Fibroblast of the conjunctiva (primary cell): Measurements from ENCODE around the gene WWOX.
"Not testable (repeated sequence)": the region's sequence is repeated elsewhere in the genome, so short reads cannot be mapped to it uniquely, and the experiment has no call there.

Experiments
- DNase-seq: peaks from one replicate; pipeline ENCODE4 v3.0.0-alpha.2; 2010; ENCODE audit warnings: low read depth

The WWOX gene

DNA sequence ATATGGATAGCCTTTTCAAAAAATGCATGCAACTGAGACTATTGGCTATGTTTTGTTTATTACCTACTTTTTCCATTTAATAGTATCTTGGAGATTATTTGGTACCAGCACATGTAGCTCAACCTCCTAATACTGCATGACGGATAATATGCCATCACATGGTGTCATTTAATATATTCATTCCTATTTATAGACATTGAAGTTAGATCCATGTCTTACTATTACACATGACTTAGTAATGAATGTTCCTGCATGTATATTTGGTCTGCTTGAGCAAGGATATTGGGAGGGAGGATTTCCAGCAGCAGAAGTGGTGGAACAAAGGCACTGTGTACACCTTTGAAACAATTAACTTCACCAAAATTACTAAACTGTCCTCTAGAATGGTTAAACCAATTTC, 561.3 kb downstream of the WWOX start:
- no peak for DNase-seq

DNA sequence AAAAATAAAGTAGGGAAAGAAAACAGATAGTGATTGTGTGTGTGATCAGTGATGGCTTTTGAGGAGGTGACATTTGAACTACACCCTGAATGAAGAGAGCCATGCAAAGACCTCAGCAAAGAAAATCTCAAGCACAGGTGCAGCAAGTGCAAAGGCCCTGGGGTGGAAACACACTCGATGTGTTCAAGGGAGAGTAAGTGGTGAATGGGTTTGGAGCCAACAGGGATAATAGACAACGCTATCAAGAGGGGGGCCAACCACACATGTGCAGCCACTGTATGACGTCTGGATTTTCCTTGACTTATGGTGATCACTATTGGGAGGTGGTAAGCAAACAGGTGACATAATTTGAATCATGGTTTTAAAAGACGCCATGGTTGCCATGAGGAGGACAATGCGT, 564.2 kb downstream of the WWOX start:
- no peak for DNase-seq

DNA sequence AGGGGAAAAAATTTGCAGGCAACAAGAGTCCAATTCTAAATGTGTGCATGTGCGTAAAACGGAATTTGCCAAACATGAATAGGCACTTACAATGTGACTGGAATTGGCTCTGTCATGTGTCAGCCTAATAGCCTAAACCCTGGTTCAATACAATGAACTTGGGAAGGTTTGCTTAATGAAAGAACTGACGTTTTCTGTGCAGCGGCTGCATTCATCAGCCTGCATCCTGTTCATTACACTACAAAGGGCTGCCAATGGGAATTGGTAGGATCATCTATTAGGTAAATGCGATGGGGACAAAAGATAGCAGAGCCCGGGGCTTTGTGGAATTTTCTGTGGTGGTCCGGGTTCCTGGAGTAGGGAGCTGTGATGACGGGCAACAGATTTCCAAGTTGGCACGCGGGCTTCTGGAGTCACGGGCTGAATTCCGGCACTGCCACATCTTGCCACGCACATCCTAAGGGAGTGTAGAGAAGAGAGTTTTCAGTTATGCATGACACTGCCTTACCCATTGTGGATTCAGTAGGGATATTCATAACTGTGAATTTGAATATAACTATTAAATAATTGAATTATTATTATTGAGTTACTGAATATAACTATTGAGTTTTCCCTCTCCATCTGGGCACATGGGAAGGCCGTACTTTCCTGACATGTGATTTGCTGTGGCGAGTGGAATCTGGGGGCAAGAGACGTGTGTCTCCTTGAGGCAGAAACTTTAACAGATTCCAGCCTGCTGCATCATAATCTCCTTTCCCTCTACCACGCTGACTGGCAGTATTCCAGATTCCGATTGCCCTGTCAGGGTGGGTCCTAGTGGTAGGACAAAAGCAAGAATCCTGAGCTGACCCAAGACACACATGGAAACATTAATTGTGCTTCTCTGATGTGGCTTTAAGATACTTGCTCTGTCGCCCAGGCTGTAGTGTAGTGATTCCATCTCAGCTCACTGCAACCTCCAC, 565.6 kb downstream of the WWOX start:
- DNase-seq = no peak

DNA sequence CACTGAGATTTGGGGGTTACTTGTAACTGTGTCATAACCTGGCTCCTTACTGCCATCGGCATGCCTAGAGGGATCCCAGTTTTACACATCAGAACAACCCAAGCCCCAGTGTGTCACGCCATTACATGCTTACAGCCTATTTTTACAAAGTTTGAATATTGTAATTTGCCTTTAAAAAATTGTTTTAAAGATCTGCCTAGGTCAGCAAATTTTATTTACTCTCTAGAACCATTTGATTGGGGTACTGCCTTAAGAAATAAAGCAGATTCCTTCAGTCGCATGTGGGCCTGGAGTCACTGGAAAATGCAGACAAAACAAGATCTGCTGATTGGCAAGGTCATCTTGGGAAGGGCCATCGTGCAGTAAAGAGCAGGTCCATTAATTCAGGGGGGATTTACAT, 566.9 kb downstream of the WWOX start:
- no peak for DNase-seq

DNA sequence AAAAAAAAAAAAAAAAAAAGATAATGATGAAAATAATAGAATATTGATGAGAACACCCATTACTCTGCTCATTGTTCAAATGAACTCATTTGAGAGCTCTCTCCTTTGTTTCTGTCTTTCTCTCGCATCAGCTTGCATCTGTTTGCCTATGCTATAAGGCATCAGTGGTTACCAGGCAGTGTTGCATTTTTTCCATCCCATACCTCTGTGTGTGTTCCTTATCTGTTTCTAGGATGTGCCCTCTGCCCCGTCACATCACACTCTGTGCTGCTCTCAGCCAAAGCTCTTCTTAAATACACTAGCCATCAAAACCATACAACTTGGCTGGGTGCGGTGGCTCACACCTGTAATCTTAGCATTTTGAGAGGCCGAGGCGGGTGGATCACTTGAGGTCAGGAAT, 568.2 kb downstream of the WWOX start:
- DNase-seq = no peak

DNA sequence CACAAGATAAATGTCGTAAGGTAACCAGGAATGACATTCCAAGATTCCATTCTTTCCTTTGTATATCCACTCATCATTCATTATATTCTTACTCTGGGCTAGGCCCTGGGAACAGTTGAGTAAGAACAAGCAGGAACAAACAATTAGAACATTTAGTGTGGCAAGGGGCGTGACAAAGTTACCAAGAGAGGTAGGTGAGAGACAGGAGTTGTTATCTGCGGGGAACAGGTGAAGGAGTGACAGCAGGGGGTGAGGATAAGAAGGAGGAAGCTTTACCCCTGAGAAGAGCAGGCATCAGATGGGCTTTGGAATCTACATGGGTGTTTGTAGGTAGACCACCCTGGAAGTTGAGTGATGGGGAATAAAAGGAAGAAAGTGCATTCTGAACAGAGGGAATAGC, 568.9 kb downstream of the WWOX start:
- no peak for DNase-seq

DNA sequence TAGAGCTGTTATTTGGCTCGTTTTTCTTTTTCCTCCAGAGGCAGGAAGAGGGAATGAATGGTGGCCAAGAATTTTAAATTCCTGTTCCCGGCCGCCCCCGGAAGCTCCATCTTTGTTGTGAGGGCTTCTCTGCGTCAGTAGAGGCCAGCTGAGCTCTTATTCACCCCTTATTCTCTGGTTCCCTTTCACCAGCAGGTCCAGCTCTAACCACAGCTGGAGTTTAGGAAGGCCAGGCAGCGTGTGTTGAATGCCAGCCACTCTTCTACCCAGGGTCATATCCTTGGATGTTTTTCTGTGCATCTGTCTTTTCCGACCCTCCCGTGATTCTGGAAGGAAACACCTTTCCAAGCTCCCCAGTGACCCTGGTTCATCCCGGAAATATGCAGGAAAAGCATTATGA, 570.5 kb downstream of the WWOX start:
- no peak for DNase-seq

DNA sequence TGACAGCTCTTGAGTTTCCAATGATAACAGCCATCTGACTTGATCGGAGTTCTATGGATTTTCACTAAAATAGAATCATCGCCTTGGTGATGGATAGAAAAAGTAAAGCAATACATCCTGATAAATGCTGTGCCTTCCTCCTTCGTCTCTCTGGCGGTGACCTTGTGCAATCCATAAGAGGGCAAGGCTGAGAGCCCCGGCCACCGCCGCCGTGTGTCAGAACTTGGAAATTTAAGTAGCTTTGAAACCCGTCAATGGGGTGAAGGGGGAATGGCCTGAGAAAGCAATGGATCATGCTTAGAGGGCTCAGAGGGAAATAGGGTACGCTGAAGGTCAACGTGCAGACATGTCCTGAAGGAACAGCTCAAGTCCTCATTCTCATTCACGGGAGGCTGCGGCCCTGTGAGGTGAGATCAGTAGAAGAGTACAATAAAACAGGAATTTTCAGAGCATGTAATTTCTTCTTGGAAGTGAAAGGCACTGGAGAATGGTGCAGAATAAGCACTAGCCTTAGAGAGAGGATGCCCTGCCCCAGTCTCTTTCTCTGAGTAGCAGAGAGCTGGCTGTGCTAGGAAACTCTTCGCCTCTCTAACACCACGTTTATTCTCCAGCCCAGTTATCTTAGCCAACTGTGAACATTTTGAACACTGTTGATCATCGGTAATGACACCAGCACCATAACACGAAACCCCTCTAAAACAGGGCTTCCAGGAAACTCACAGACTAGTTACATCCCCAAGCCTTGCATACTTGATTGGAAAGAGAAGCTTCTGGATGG, 573.5 kb downstream of the WWOX start:
- DNase-seq = no peak

DNA sequence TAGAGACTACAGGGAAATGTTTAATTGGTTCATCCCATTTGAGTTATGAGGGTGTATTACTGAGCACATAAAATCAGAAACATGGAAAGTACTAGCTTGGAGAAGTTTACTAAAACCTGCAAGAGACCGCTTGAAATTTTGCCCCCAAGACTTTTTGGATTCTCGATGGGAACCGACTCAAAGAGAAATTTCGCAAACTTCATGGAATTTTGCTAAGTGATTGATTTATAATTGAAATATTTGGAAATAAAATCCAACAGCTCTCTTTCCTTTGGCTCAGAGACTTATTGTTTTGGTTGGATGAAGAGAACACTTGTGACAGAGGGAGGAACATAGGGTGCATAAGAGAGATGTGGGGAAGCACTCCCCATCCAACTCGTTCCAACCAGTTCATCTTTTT, 574.4 kb downstream of the WWOX start:
- DNase-seq = no peak

DNA sequence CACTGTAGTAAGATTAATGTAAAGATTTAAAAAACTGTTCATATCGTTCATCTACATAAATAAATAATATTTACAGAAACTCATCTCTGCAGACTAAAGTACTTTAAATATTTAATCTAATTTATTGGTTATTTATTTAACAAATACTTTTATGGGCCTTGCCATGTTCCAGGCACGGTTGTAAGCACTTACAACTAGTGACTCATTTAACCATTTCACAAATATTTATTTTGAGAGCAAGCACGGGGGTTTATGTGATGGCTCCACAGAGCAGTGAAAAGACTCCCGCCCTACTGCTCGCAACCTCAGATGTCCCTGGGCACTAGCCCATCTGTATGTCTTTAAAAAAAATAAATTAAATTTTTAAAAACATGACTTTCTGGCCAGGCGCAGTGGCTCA, 575.9 kb downstream of the WWOX start:
- no peak for DNase-seq

DNA sequence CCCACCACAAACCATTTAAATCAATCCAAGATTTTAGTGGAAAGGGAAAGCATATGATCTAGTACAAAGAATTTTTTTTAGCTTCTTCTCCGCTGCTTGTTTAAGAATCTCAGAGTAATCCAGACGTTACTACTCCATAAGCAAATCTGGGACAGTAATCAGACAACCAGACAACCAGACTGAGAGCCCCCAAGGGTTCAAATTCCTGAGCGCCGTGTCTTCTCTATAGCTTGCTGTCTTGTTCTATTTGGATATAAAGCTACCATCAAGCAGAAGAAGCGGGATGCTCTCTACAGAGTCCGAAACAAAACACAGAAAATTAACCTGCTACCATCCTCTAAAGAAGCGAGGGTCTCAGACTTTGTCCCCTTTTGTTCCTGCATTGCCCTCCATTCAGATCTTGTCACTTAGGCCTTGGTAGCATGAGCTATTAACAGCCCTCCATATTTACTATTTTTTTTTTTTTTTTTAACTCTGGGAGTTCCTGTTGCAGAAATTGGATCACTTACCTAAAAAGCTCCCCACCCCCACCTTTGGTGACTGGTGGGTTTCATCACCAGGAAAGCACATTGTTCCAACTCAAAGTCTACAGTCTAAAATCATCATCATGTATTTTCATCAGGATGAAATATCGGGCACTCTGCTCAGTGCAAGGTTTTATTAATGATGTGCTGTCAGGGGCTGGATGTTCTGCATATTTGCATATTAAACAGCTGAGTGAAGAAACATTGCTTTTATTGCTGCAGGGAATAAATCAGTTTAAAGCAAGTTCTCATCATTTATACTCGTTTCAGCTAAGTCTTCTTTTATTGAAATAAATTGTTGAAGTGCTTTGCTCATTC, 576.7 kb downstream of the WWOX start:
- no peak for DNase-seq

DNA sequence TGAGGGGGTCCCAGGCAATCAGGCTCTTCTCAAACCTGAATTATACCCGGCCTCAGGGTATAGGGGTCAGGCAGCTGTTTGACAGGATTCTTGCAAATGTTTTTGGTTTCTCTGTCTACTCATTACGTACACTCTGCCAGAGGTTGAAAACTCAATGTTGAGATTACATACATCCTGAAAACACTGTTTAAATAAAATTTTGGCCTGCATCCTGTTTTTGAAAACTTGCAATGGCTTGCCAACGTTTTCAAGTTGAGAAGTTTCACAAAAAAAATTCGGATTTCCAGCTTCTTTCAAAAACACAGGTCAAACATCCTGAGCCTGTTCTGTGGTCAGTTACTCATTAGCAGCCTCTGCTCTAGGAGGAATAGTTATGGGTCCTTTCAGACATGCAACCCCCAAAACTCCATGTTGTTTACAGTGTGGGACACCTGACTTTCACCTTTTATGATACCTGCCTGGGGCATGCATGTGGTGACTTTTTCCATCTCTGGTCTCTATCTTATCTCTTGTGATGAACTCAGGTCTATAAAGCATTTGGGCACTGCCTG, 577.8 kb downstream of the WWOX start:
- no peak for DNase-seq

DNA sequence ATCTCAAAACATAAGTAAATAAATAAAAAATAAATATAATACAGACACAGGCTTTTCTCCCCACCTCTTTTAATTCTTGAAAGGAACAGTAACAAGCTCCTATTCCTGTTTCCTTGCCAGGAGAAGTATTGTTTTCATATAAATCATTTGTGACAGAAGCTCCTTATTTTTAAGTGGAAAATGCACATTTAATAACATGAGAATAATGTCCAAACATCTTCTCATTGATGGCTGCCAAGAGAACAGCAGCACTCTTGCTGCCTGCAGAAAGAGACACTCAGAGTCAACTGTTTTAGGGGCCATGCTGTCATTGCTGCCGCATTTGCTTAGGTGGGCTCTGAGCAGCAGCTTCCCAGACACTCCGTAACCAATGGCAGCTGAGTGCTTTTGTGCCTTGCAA, 580.1 kb downstream of the WWOX start:
- DNase-seq = no peak

DNA sequence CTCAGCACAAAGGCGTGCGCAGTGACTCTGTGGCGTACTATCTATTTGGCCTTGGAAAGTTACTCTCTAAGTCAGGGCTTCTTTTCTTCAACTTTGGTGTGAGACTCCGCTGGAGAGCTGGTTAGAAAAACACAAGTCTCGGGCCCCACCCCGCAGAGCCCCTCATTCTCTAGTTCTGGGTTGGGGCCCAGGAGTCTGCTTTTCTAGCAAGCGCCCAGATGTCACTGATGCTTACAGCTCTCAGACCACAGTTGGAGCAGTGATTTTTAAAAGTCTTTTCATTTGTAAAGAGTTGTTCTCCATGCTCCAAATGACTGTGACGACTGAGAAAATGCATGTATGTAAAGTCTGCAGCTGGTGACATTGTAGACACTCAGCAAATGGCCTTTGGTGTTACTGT, 582.3 kb downstream of the WWOX start:
- no peak for DNase-seq

DNA sequence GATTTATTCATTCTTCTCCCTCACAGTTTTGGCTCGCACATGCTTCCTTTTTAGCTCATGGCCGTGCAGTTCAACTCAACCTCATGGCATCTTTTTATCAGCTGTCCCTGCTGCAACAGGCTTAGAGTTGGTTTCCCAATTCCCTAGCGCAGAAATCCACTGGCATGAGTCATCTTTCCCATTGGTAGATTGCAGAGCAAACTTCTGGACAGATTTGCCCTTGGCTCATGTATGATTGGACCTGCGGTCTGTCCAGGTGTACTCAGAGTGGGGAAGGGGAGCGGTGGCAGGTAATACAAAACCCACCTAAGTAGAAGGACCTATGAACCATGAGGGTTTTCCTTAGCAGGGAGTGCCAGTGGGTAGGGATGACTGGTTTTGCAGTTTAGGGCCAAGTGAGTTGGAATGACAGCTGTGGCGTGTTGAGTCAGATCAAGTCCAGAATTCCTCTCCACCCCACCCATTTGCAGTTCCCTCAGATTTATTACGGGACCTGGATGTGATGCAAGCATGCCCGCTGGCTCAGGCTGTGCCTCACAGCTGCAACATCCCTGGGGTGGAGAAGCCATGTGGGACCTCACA, 584.7 kb downstream of the WWOX start:
- DNase-seq = no peak

DNA sequence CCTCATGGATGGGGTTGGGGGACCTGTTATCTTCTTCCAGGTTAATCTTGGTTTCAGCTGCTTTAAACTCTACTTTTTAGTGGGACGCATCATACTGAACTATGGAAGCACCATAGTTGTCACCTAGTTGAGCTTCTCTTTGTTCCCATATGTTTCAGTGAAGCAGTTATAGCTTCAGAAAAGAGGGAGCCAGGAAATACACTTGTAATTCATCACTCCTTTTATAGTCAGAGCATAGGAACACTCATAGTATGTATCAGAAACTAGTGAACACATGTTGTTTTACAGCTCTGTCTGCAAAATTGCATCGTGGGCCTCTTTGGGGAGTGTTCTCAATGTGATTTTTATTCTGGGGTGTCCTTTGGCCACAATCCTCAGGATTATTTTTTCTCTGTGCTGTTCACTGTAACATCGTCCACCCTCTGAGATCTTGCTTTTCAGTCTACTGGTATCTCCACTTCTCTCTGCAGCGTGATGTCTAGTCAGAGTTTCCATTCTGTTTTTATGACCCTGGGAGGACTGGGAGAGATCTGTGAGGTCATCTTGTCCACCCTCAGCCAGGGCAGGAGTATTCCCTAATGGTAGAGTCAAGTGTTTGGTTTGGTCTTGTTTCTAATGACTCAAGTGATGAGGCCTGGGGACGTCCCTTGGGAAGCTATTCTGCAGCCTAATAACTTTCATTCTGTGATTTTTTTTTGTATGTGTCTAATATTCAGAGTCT, 585.4 kb downstream of the WWOX start:
- DNase-seq = no peak

DNA sequence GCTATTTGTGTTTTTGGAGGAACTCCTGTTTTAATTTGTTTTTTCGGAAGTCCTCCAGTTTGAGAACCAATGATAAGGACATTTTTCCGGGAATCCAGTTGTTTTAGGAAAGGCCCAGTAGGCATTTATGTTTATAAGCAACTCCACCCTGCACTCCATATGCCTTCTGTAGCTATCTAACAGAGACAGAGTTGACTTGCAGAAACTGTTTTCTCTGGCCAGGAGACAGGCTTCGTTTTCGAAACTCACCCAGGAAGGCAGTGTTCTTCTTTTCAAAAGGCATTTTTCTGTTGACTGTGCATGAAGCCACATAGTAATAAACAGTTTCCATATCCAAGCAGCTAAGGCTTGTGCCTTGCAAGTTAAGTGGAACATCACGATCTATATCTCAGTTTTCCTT, 587.1 kb downstream of the WWOX start:
- DNase-seq = no peak

DNA sequence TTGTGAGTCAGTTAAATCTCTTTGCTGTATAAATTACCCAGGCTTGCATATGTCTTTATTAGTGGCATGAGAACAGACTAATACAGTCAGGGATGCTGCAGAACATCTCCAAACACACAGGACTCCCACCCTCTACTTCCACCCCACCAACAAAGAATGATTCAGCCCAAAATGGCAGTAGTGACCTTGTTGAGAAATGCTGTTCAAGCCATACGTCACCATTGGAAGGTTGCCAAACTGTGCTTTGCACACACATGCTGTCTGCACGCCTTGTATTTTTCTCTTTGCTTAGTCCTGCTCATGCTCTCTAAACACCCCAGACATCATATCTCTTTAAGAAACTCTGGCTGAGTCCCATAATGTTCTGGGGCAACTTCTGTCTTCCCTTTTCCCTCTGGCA, 589.6 kb downstream of the WWOX start:
- DNase-seq = no peak

DNA sequence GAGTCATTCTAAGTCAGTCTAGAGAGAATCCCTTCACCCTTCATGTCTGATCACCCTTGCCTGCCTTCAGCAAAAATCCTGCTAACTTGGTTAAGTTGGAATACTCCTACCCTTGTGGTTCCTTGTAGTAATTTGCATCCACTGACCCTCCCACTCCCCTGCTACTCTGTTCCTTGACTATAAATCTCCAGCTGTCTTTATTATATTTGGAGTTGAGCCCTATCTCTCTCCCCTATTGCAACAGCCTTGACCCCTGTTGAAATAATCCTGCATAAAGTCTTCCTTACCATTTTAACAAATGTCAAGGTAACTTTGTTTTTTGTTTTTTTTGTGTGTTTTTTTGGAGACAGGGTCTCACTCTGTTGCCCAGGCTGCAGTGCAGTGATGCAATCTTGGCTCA, 590.1 kb downstream of the WWOX start:
- DNase-seq = no peak

DNA sequence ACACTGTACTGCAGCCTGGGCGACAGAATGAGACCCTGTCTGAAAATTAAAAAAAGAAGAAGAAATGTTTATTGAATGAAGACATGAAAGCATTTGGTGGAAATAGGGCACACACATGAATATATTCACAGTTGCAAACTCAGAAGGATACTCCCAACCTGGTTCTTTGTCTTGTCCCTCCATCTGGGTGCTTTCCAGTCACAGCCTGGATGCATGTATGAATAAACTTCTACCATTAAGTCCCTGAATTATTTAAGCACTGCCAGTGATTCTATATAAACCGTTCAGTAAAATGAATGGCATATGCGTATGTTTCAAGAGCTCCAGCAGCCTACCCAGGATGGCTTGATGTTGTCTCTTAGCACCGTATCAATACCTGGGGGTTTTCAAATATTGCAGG, 591.1 kb downstream of the WWOX start:
- no peak for DNase-seq

DNA sequence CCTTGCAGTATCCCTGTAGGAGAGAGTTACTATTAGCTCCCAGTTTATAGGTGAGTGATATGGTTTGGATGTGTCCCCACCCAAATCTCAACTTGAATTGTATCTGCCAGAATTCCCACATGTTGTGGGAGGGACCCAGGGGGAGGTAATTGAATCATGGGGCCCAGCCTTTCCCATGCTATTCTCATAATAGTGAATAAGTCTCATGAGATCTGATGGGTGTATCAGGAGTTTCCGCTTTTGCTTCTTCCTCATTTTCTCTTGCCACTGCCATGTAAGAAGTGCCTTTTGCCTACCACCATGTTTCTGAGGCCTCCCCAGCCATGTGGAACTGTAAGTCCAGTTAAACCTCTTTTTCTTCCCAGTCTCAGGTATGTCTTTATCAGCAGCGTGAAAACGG, 592.3 kb downstream of the WWOX start:
- not testable (repeated sequence) for DNase-seq
